Skin epidermis (tissue), 12 donors: Measurements from ENCODE around the gene FAM89B.
A peak's percentile ranks its signal among the peaks of the same experiment; 100 is the strongest.

Experiments used
- H3K27ac ChIP-seq, 21 experiments: fragments of 200-600 bp; sonication (generic) in 11 of 21; one replicate each; pipeline ENCODE4 v1.5.0; 2020; ENCODE audit warnings: mild to moderate bottlenecking in 3 of 21, inconsistent platforms in 2 of 21, moderate library complexity in 2 of 21
- H3K4me3 ChIP-seq, 7 experiments: fragments of 200-600 bp; sonication (generic) in 2 of 7; one replicate each; pipeline ENCODE4 v1.5.0; 2020; ENCODE audit warnings: inconsistent platforms in 2 of 7, mild to moderate bottlenecking in 2 of 7, moderate library complexity in 1 of 7

The FAM89B gene

GRCh38 chr11:65596520-65596919 is 24.2 kb downstream of the FAM89B start:
- H3K4me3 ChIP-seq: no peak overlapping the region
- H3K27ac ChIP-seq: peak overlapping the region in 2 of 21 experiments; percentile 11 to 83

GRCh38 chr11:65598258-65598699 is 25.9 kb downstream of the FAM89B start:
- Histone ChIP-seq H3K4me3 (no peak overlapping the region), H3K27ac (no peak overlapping the region)

- Histone ChIP-seq H3K4me3 (no peak overlapping the region), H3K27ac (no peak overlapping the region)
Observed at GRCh38 chr11:65599216-65599954, 27.0 kb downstream of the FAM89B start.

- H3K27ac ChIP-seq: no peak overlapping the region
Observed at GRCh38 chr11:65599955-65600246, 27.6 kb downstream of the FAM89B start.

GRCh38 chr11:65604258-65604657 is 31.9 kb downstream of the FAM89B start:
- no peak overlapping the region for H3K4me3 ChIP-seq
- no peak overlapping the region for H3K27ac ChIP-seq

More at GRCh38 chr11:65599955-65600246, 27.6 kb downstream of the FAM89B start:
- H3K4me3 ChIP-seq: no peak overlapping the region

- peak overlapping the region in 3 of 7 experiments; percentile 13 to 27 (median 20) for H3K4me3 ChIP-seq
- peak overlapping the region in 16 of 21 experiments; percentile 5 to 90 (median 75) for H3K27ac ChIP-seq
Observed at GRCh38 chr11:65606876-65607613, 34.7 kb downstream of the FAM89B start.

GRCh38 chr11:65607614-65608426 is 35.5 kb downstream of the FAM89B start:
- H3K27ac ChIP-seq: peak overlapping the region in 4 of 21 experiments; percentile 1 to 49 (median 12)
- H3K4me3 ChIP-seq: peak overlapping the region in 3 of 7 experiments; percentile 13 to 27 (median 20)

DNA sequence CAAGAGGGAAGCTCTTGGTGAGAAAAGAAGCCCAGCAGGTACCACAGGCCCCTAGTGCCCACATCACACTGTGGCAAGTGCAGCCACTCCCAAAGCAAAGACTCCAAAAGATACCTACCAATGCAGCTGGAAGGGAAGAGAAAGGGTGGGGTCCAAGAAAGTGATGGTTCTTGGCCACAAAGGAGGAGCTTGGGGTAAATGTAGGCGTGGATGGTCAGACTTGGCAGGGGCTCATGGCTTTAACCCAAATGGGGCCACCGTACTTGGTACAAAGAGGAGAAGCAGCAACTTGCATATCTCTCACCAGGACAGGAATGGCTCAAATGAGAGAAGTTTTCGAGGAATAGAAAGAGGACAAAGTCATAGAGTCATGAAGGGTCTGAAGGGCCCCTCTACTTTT is 36.9 kb downstream of the FAM89B start:
- H3K27ac ChIP-seq: peak overlapping the region in 4 of 21 experiments; percentile 34 to 98 (median 56)
- H3K4me3 ChIP-seq: no peak overlapping the region

- no peak overlapping the region for H3K4me3 ChIP-seq
- peak overlapping the region in 8 of 21 experiments; percentile 2 to 98 (median 58) for H3K27ac ChIP-seq
Observed at GRCh38 chr11:65609665-65610064, 37.3 kb downstream of the FAM89B start.

DNA sequence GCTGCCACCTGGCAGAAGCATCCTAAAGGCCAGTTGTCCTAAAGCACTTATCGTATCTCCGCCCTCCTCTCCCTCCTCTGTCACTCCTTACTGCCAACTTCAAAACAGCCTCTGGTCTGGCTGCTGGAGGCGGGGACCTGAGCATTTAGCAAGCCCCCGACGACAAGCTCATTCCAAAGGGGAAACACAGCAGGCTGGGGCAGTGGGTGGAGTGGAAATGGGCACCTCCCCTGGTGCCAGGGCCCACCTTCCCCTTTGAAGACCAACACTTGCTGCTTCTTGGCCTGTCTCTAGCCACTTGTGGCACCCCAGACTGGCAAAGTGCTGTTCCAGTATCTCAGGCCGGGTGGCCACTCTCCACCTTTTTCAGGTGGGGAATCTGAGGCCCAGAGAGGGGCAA is 38.1 kb downstream of the FAM89B start:
- Histone ChIP-seq H3K27ac (peak overlapping the region in 19 of 21 experiments; percentile 45 to 98 (median 94)), H3K4me3 (peak overlapping the region in 5 of 7 experiments; percentile 55 to 91 (median 79))

DNA sequence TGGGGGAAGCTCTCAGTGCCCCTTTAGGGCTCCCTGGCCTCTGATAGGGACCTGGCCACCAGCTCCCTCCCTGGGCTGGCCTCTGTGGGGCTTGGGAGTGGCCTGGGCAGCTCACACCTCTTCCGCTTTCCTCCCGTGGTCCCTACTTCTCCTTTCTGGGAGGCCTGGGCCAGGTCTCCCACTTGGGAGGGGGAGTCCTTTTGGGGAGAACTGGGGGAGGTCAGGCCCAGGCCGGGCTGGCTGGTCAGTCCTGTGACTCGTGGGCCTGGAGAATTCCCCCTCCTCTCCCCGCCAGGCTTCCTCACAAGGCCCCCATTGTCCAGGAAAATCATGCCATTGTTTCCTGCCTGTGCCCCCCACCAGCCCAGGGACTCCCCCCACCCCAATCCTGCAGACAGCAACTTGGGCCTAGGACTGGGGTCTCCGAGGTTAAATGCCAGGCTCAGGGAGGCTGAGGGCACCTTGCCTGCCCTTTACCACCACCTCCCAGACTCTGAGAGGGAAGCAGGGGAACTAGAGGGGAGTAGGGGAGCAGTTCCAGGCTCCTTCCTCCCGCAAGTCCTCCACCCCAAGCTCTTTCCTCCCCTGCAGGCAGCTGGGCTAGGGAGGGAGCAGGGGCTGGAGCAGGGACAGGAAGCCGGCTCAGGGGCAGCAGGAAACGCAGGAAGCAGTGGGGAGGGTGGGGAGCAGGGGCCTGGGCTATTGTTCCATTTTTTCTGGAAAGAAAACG is 38.9 kb downstream of the FAM89B start:
- peak overlapping the region; percentile 55 to 91 (median 82) for H3K4me3 ChIP-seq
- peak overlapping the region in 20 of 21 experiments; percentile 45 to 98 (median 94) for H3K27ac ChIP-seq

DNA sequence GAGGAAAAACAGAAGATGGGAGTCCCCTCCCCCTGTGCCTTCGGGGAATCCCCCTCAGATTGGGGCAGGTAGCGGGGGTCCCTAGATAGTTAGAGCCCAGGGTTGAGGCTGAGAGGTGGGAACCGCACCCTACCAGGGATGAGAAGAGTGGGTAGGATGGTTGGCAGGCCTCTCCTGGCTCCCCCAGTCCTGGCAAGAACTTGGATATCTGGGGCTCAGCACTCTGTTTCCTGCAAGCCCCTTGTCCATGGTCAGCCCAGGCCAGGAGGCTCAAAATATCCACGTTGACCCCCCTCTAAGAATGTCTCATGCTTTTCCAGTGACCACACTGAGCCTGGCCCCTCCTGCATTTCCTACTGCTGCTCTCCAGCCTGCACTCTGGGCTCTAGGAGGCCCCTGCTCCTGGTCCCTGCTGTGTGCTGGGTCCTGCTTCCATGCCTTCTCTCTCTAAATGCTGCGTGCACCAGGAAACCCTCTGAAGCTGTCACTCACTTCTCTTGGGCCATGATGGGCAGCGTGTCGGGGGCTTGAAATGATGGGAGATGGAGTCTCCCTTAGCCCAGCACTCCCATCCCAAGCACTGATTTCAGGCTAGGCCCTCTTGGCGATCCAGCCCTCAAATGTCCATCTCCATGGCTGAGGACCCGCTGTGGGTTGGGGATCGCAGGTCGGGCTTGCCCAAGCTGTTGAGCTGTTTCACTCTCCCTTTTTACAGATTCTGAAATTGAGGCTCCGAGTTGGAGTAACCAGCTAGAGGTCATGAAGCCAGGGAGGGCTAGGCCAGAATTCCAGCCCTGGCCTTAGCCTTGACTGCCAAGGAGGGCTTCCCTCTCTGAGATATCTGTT is 39.6 kb downstream of the FAM89B start:
- Histone ChIP-seq H3K4me3 (peak overlapping the region; percentile 55 to 91 (median 82)), H3K27ac (peak overlapping the region in 20 of 21 experiments; percentile 45 to 98 (median 94))

DNA sequence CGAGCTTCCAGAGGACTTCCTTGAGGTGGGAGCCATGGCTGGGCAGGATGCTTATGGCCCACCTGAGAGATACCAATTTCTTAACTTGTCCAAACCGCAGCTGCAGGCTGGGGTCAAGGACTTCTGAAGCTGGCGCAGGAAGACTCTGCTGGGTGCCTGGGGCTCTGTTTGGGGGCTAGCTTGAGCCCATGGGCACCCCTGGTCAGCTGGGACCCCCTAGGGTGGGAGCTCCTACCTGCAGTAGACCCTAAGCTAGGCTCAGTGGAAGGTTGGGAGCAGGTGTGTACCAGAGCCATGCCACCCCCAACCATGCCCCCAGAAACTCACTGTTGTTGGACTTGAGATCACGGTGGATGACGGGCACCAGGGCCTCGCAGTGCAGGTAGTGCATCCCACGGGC is 40.4 kb downstream of the FAM89B start:
- peak overlapping the region in 20 of 21 experiments; percentile 21 to 98 (median 94) for H3K27ac ChIP-seq

DNA sequence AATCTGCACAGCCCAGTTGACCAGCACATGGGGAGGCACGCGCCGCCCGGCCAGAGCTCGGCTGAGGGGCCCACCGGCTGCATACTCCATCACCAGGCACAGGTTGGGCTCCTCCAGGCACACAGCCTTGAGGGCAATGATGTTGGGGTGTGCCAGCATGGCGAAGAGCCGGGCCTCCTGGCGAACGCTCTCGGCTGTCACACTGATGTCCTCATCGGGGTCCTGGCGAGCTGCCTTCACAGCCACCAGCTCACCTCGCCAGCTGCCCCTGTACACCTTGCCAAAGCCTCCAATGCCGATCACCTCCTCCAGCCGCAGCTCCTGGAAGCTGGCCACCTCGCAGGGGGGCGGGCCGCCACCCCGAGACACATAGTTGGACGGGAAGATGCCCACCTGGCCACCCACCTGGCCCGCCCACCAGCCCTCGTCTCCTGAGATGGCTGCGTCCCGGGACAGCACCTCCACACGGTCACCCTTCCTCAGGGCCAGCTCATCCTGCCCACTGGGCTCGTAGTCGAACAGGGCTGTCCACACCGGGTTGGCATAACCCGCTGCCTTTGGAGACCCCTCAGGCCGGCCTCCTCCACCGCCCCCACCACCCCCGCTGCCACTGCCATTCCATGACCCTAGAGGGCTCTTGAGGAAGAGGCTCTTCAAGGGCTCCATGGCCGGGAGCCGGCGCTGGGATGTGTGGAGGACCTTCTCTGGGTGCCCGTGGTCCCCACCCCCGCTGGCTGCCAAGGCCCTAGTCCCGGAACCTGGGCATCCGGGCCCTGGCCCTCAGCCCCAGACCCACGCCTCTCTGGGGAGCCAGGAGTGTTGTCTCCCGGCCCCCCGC is 41.0 kb downstream of the FAM89B start:
- Histone ChIP-seq H3K4me3 (peak overlapping the region; percentile 55 to 91 (median 82)), H3K27ac (peak overlapping the region; percentile 48 to 98 (median 95))

More for the DNA sequence above, 40.4 kb downstream of the FAM89B start:
- H3K4me3 ChIP-seq: peak overlapping the region; percentile 55 to 91 (median 82)

- peak within 1 kb of the TSS; percentile 33 to 98 (median 95) for H3K27ac ChIP-seq
Observed at GRCh38 chr11:65615229-65615949, 43.1 kb downstream of the FAM89B start, which contains the start of gene PCNX3. Gene PCNX3 (plus strand): TSS chr11:65615776. CDS start chr11:65616312, 536 bp downstream.

GRCh38 chr11:65615950-65616574 is 43.7 kb downstream of the FAM89B start:
- peak overlapping the region; percentile 33 to 98 (median 94) for H3K27ac ChIP-seq
- peak overlapping the region; percentile 67 to 93 (median 90) for H3K4me3 ChIP-seq

More at GRCh38 chr11:65615229-65615949, 43.1 kb downstream of the FAM89B start, which contains the start of gene PCNX3:
- peak within 1 kb of the TSS; percentile 79 to 93 (median 90) for H3K4me3 ChIP-seq
